Measurements from ENCODE around the gene EPG5.
"Not testable (repeated sequence)": the region's sequence is repeated elsewhere in the genome, so short reads cannot be mapped to it uniquely, and the experiment has no call there.

The EPG5 gene

DNA sequence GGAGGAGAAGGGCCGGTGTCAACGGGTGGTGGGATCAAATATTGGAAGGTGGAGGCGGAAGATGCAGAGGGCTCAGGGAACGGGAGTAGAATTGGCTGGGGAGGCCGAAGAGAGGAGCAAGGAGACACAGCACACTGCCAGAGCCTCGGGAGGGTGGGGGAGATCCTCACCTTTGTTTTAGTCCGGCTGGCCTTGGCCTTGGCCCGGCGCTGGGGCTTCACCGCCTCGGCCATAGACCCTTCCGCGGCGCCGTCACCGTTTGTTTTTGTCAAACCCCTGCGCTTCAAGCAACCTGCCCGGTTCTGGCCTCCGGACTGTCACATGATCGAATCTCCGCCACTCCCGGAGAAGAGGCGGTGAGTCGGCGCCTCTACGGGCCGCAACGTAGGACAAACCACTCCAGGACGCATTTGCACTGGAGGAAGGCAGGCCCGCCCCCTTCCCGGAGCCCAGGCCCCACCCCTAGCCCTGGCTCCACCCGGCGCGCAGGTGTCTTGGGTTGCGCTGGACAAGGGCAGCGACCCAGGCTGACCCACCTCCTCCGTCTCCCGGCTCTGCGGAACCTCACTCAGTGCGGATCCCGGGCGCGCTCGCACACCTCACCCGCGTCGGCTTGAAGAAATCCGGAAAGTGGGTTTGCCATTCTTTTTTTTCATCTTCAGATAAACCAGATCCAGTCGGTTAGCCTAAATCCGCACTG is at the start of gene EPG5:
Gene EPG5, minus strand, starts transcription at position 323 of the 700 bp plus-strand sequence. Its CDS starts 90 bp downstream, at position 233.
- peak; percentile 84 for DNase-seq (ENCODE audit: low read depth)

DNA sequence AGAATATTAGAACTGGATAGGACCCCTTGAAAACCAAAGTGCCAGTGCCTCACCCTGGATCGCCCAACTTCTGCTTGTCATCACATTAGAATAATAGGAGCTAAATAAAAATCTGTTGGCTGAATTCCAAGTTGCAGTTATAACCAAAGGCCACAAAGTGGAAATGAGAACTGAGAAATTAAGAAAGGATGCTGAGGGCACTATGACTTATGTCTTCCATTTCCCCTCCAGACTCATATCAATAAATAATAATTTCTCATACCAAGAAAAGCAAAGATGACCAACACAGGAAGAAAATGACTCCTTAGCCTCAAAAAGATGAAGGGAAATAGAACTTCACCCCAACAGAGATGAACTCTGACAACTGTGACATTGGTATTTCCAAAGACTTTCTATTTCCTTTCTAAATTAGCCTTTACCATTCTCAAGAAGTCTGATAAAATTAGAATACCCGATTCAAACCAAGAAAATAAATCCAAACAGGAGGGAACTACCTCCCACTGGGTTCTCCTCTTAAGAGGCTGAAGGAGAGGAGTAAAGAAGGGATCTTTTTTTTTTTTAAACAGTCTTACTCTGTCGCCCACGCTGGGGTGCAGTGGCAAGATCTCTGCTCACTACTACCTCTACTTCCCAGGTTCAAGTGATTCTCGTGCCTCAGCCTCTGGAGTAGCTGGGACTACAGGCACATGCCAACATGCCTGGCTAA is 46.5 kb upstream of the EPG5 start:
- no peak for DNase-seq (ENCODE audit: low read depth)

DNA sequence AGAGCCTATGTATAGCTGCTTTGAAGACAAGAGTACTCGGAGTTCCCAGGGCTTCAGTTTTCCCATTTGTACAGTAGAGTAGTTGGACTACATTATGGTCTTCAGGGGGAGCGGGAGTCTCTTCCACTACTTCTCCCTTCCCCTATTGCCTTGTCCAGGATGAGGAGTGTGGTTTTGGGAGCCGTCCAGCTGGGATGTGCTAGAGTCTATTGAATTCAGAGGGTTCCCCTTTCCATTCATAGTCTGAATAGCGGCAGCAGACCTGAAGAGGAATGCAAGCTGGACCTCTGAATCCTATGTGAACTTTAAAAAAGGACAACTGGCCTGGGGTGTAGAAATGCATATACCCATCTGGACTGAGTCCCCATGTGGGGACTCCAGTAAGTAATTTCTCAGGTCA is 43.5 kb upstream of the EPG5 start:
- DNase-seq (ENCODE audit: low read depth), result no peak

DNA sequence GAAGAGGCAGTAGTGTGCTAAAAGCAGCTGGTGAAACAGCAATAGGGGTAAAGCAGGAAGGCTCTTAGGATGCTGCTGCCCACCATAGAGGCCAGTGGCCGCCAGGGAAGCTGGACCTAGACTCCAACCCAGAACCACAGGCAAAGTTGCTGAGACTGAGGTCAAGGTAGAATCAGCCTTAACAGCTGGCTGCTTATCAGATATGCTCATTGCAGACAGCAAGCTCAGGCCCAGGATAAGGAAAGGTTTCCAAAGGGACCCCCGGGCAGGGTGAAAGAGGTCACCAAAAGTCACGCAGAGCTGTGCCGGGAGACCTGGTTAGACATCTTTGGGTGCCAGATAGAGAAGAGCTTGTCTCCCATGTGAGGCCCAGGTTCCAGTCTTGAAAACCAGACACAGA is 42.9 kb upstream of the EPG5 start:
- DNase-seq (ENCODE audit: low read depth), result no peak

- no peak for DNase-seq (ENCODE audit: low read depth)
These were observed 42.2 kb upstream of the EPG5 start for GRCh38 chr18:46009125-46009840.

- no peak for DNase-seq (ENCODE audit: low read depth)
These were observed 41.4 kb upstream of the EPG5 start for GRCh38 chr18:46008531-46008930.

- no peak for DNase-seq (ENCODE audit: low read depth)
These were observed 40.0 kb upstream of the EPG5 start for GRCh38 chr18:46007165-46007564.

DNA sequence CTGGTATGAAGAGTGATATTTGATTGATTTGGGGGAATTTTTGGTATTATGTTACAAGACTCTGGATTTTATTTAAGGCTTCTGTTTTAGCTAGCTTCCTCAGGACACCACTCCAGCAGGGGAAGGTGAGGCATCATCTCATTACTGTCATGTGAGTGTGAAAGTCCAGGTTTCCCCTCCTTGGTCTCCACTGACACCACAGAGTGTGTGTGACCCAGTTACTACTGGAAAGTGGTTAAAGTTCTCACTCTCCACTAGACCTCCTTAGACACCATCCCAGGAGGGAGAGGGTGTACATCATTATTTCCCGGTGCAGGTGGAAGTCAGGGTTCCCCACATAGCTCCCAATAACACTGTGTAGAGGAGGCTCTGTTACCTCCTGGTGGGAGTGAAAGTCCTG is 35.8 kb upstream of the EPG5 start:
- no peak for DNase-seq (ENCODE audit: low read depth)

DNA sequence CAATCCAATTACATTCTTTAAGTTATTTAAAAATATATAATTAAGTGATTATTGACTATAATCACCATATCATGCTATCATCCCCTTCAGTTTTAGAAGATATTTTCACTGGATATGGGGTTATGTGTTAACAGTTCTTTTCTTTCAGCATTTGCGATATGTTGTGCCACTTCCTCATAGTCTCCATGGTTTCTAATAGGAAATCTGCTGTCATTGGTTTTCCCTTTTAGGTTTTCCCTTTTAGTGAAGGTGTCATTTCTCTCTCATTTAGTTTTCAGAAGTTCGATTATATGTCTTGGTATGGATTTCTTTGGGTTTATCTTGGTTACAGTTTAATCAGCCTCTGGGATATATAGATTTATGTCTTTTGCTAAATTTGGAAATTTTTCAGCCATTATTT is 34.8 kb upstream of the EPG5 start:
- DNase-seq (ENCODE audit: low read depth), result no peak

GRCh38 chr18:46001074-46001473 is 33.9 kb upstream of the EPG5 start:
- no peak for DNase-seq (ENCODE audit: low read depth)

DNA sequence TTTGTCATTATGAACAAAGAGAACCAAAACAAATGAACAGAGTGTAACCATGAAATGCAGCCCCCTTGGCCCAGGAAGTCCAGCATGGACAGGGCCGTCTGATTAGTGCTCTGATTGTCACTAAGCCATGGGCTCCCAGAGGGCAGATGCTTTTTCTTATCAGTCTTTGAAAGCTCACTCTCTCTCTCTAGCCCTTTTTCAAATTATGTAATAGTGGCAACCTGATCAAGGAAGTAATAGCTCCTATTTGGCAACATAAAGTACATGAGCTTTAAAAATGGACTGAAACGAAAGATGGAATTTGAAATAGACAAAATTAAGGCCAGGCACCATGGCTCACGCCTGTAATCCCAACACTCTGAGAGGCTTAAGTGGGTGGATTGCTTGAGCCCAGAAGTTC is 32.4 kb upstream of the EPG5 start:
- DNase-seq (ENCODE audit: low read depth), result no peak

DNA sequence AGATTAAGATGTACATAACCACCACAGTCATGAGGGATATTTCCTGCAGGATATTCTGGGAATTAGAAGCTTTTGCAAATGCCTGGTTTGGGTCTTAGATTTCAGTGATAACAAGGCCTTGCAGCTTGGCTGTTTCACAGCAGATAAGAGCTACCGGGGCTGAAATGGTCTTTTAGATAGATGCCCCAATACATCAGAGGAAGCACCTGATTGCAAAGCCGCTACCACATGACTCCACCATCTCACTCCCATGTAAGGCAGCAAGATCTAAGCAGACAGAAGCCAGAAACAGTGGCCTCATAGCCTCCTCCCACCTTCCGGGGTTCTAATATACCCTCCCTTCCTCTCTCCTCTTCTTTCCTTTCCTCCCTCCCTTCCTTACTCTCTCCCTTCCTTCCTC is 31.1 kb upstream of the EPG5 start:
- DNase-seq (ENCODE audit: low read depth), result no peak

DNA sequence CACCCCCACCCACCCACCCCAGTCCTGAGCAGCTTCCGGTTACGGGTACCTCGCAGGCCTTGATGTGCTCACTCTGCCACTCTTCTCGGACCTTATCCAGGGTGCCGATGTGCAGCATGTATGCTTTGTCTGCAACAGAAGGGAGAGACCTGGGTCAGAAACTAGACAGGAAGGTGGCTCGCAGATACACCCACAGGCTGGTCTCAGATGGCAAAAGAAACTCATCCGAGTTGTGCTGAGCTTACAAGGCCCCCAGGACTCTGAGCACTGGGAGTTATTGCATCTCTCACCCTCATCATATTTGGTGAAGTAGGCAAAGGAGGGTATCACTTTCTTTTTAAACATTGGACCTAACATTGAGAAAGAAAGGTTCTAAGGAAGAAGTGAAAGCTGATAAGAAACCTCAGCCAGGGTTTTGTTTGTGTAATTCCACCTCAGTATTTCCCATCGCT is 30.6 kb upstream of the EPG5 start:
- peak; percentile 9 for DNase-seq (ENCODE audit: low read depth)

DNA sequence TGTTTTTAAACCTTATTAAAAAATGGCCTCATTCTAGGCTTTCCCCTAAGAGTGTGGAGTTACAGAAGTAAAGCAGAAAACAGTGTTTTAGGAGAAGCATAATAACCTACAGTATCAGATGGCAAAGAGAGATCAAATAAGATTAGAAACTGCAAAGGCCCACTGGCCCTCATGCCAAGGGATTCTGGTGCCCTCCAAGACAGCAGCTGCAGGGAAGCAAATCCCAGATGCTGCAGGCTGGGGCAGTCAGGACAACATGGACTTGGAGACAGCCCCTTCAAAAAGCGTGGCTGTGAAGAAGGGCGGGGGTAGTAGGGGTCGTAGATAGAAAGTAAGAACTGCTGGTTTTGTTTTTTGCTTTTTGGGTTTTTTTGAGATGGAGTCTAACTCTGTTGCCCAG is 28.3 kb upstream of the EPG5 start:
- DNase-seq (ENCODE audit: low read depth), result no peak

GRCh38 chr18:45993438-45993837 is 26.3 kb upstream of the EPG5 start:
- DNase-seq (ENCODE audit: low read depth), result no peak

GRCh38 chr18:45992527-45992926 is 25.4 kb upstream of the EPG5 start:
- DNase-seq (ENCODE audit: low read depth), result not testable (repeated sequence)

DNA sequence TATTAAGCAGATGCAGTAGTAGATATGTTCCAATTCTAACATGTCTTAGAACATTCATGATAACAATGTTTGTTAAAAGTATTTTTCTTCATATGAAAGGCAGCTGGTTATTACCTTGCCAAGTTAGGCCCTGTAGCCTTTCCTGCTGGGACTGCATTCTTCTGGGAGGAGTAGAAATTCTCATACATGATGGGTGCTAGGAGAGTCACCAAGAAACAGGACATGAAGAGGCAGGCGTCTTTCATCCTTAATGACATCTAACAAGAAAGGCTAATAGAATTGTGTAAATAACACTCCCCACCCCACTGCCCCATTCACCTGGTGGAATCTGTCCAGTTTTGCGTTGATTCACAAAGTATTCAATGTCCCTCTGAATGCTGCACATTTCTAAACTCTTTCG is 24.7 kb upstream of the EPG5 start:
- DNase-seq (ENCODE audit: low read depth), result no peak

DNA sequence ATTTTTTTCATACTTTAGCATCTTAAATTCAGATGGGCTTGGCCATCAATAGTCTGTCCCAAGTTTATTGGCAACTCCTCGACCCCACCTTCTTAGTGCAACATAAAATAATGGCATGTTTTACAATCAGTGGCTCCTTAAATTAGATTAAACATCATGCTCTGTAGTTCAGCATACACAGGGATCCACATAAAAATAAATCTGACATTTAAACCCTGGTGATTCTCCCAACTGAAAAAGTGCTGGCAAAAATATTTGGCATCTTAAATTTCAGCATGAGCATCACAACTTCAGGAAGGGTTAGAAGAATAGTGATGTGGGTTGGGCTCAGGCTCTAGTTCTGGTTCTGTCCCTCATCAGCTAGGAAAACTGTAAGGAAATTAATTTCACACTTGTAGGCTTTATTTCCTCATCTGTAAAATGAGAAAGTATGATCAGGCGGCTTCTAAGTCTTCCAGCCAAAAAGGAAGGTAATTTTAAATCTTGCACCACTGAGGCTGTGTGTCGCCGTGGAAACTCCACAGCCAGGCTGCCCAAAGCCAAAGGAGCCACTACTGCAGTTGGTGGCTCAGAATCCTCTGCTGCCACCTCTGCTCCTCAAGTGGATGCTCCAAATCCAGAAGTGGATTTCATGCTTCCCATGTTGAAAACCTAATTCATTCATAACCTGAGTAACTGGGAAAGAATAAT is 17.6 kb upstream of the EPG5 start:
- DNase-seq (ENCODE audit: low read depth), result no peak

GRCh38 chr18:45981821-45982220 is 14.7 kb upstream of the EPG5 start:
- no peak for DNase-seq (ENCODE audit: low read depth)

GRCh38 chr18:45980229-45980628 is 13.1 kb upstream of the EPG5 start:
- no peak for DNase-seq (ENCODE audit: low read depth)

GRCh38 chr18:45978084-45978483 is 11.0 kb upstream of the EPG5 start:
- DNase-seq (ENCODE audit: low read depth), result no peak

- DNase-seq (ENCODE audit: low read depth), result no peak
These were observed 9.8 kb upstream of the EPG5 start for GRCh38 chr18:45976974-45977373.

- no peak for DNase-seq (ENCODE audit: low read depth)
These were observed 9.4 kb upstream of the EPG5 start for GRCh38 chr18:45976566-45976965.

Data from activated T-helper 1 cell treated with Interleukin-2 at 50 U/mL for 16 hours (primary cell).